K562 (cell line): Measurements from ENCODE around the gene NFATC3. TPM values are rescaled to one million over a fixed set of nuclear protein-coding genes. Genes with fewer than 3 reads are reported as not detected.

Experiments
- ATF1 ChIP-seq, 2 experiments: fragments of 450-650 bp in 1 of 2; IDR thresholded peaks; 2 replicates each; pipeline ENCODE4 v1.6.1; 2016; ENCODE audit warnings: missing compliant biosample characterization in 1 of 2, missing genetic modification characterization in 1 of 2
- BMI1 ChIP-seq: fragments of 150-350 bp; IDR thresholded peaks from 2 replicates; pipeline ENCODE4 v1.6.1; 2014; ENCODE audit warnings: low read length
- EWSR1 ChIP-seq: fragments of 450-650 bp; IDR thresholded peaks from 2 replicates; pipeline ENCODE4 v1.6.1; 2018; ENCODE audit warnings: borderline replicate concordance, mild to moderate bottlenecking, low read depth, moderate library complexity; ENCODE audit not compliant: partially characterized antibody
- GABPB2 ChIP-seq: fragments of 250-450 bp; sonication (Bioruptor Pico); conservative IDR thresholded peaks from 2 replicates; pipeline ENCODE4 v1.5.1; 2021; ENCODE audit warnings: mild to moderate bottlenecking
- PATZ1 ChIP-seq: fragments of 250-450 bp; sonication (Bioruptor Pico); IDR thresholded peaks from 2 replicates; pipeline ENCODE4 v1.5.0; 2020; ENCODE audit warnings: mild to moderate bottlenecking, borderline replicate concordance
- PRDM10 ChIP-seq: fragments of 450-650 bp; IDR thresholded peaks from 2 replicates; pipeline ENCODE4 v1.6.1; 2018; ENCODE audit not compliant: partially characterized antibody
- PRMT5 ChIP-seq: sonication (generic); formaldehyde crosslinking; IDR thresholded peaks from 2 replicates; pipeline ENCODE4 v1.5.0; 2020; ENCODE audit warnings: missing genetic modification reagents
- RBM39 ChIP-seq: fragments of 200-400 bp; formaldehyde crosslinking; optimal IDR thresholded peaks from 2 replicates; pipeline ENCODE3; 2018; ENCODE audit warnings: low read depth, low read length
- RNF2 ChIP-seq: sonication (generic); IDR thresholded peaks from 2 replicates; pipeline ENCODE4 v1.6.1; 2016
- RREB1 ChIP-seq: fragments of 250-450 bp; sonication (Bioruptor Pico); IDR thresholded peaks from 2 replicates; pipeline ENCODE4 v1.4.0; 2020
- RUNX1 ChIP-seq: sonication (generic); IDR thresholded peaks from 2 replicates; pipeline ENCODE4 v1.6.1; 2016; ENCODE audit warnings: antibody characterized with exemption, low read depth
- TBP ChIP-seq: optimal IDR thresholded peaks from 2 replicates; pipeline ENCODE3; 2011; ENCODE audit warnings: low read depth, low read length, improper control_type of control experiment
- TRIM24 ChIP-seq, 2 experiments: fragments of 450-650 bp; IDR thresholded peaks; 2 replicates each; pipeline ENCODE4 v1.6.1; 2016
- XRCC3 ChIP-seq: fragments of 450-650 bp; IDR thresholded peaks from 2 replicates; pipeline ENCODE4 v1.6.1; 2017; ENCODE audit warnings: mild to moderate bottlenecking, moderate library complexity
- ZFP1 ChIP-seq: fragments of 450-650 bp; formaldehyde crosslinking; IDR thresholded peaks from 2 replicates; pipeline ENCODE4 v1.4.0; 2020; ENCODE audit warnings: mild to moderate bottlenecking, mixed read lengths
- ZNF124 ChIP-seq: sonication (generic); formaldehyde crosslinking; IDR thresholded peaks from 2 replicates; pipeline ENCODE4 v1.8.1; 2022; ENCODE audit warnings: missing genetic modification reagents
- ZNF583 ChIP-seq: fragments of 250-450 bp; sonication (Bioruptor Pico); IDR thresholded peaks from 2 replicates; pipeline ENCODE4 v1.4.0; 2020
- ZSCAN32 ChIP-seq: fragments of 450-650 bp; formaldehyde crosslinking; IDR thresholded peaks from 2 replicates; pipeline ENCODE4 v1.4.0; 2020; ENCODE audit warnings: mild to moderate bottlenecking, moderate library complexity
- polyA plus RNA-seq, 8 experiments: library from polyadenylated mRNA; depleted of rRNA in 4 of 8; stranded (reverse) in 5 of 8; unstranded in 3 of 8; fragments of >200 nt; fragmentation: Nextera tagmentation in 2 of 8; fragmentation: Illumina TruSeq in 1 of 8; extraction: Ambion mirVana in 2 of 8; extraction: Trizol in 1 of 8; gene quantifications; 2 replicates each; pipeline versions ENCODE4 v1.2.1 to v1.2.3, GENCODE V29; 2011 to 2014; ENCODE audit warnings: inconsistent platforms in 1 of 8, missing spikeins in 1 of 8
- total RNA-seq, 7 experiments: library from RNA; depleted of rRNA in 6 of 7; stranded (reverse); fragments of >200 nt in 6 of 7; fragmentation: Illumina TruSeq in 2 of 7; extraction: Trizol in 2 of 7; gene quantifications; 2 replicates each; pipeline versions ENCODE4 v1.2.1 to v1.2.3, GENCODE V29; 2011 to 2021; ENCODE audit warnings: low replicate concordance in 1 of 7

Gene NFATC3
- total and polyA plus RNA-seq, 9 of the 15 experiments (the other 6 are each of a cell fraction or from before 2014, with no cell fraction given), result 15.7 to 98.4 (median 59.4) TPM

GRCh38 chr16:68083861-68084503, 1.2 kb upstream of the NFATC3 start (continued):
- TF ChIP-seq PRDM10 (no peak), ZNF583 (0 out of 2 replicates have a peak, but pooled peaks have one; percentile 73), GABPB2 (CRISPR knock-in tag) (no peak), ZFP1 (CRISPR knock-in tag) (0 out of 2 replicates have a peak, but pooled peaks have one; percentile 18), EWSR1 (no peak), ZSCAN32 (CRISPR knock-in tag) (no peak), RUNX1 (no peak), PRMT5 (CRISPR knock-in tag) (no peak), BMI1 (no peak), RREB1 (CRISPR knock-in tag) (peak; percentile 67; the same call in 1 of the 2 replicates), XRCC3 (no peak), RNF2 (no peak), RBM39 (no peak), ZNF124 (CRISPR knock-in tag) (no peak), TRIM24 (IDR thresholded peaks at IDR 0.05) (no peak), PATZ1 (no peak), TBP (no peak), ATF1 (CRISPR knock-in tag; IDR thresholded peaks at IDR 0.05) (no peak), ATF1 (tag; IDR thresholded peaks at IDR 0.05) (no peak)
